Liver (tissue), 9 donors: ENCODE measurements around the gene AKR7A2. TPM values are rescaled to one million over a fixed set of nuclear protein-coding genes. Genes with fewer than 3 reads are reported as not detected.

Experiments
- DNase-seq: peaks from one replicate; pipeline ENCODE4 v3.0.0-alpha.2; 2017; ENCODE audit warnings: low spot score
- H3K27ac ChIP-seq, 2 donors: one replicate each; pipeline ENCODE4 v1.7.0; 2013; ENCODE audit warnings: inconsistent platforms in 2 of 2, low read length in 2 of 2, control low read depth in 1 of 2, low read depth in 1 of 2, mild to moderate bottlenecking in 1 of 2
- H3K27me3 ChIP-seq, 4 donors: one replicate each; pipeline versions ENCODE4 v1.6.1 to v1.7.0; 2013; ENCODE audit warnings: low read length in 3 of 4, inconsistent platforms in 1 of 4, mild to moderate bottlenecking in 1 of 4, moderate library complexity in 1 of 4; ENCODE audit not compliant: control insufficient read depth in 4 of 4, insufficient read depth in 4 of 4
- H3K36me3 ChIP-seq, 4 donors: one replicate each; pipeline versions ENCODE4 v1.6.1 to v1.7.0; 2013; ENCODE audit warnings: low read length in 3 of 4, mild to moderate bottlenecking in 3 of 4, low read depth in 1 of 4, moderate library complexity in 1 of 4; ENCODE audit not compliant: control insufficient read depth in 4 of 4, insufficient read depth in 3 of 4
- H3K4me1 ChIP-seq, 4 donors: one replicate each; pipeline versions ENCODE4 v1.6.1 to v1.7.0; 2013; ENCODE audit warnings: low read length in 3 of 4, mild to moderate bottlenecking in 3 of 4, moderate library complexity in 1 of 4; ENCODE audit not compliant: control insufficient read depth in 4 of 4, insufficient read depth in 4 of 4
- H3K4me3 ChIP-seq, 3 donors: one replicate each; pipeline versions ENCODE4 v1.6.1 to v1.7.0; 2013; ENCODE audit warnings: low read length in 3 of 3, control low read depth in 1 of 3, low read depth in 1 of 3, mild to moderate bottlenecking in 1 of 3
- H3K9ac ChIP-seq, 2 donors: one replicate each; pipeline ENCODE4 v1.7.0; 2013; ENCODE audit warnings: low read length in 2 of 2, mild to moderate bottlenecking in 2 of 2, moderate library complexity in 2 of 2, control low read depth in 1 of 2, low read depth in 1 of 2
- H3K9me3 ChIP-seq, 4 donors: one replicate each; pipeline versions ENCODE4 v1.6.1 to v1.7.0; 2013; ENCODE audit warnings: low read length in 3 of 4; ENCODE audit not compliant: control insufficient read depth in 4 of 4
- CTCF ChIP-seq: fragments of 150-350 bp; IDR thresholded peaks from 2 replicates; pipeline ENCODE4 v1.5.1; 2017; ENCODE audit warnings: improper control_type of control experiment, low read depth, low read length; ENCODE audit not compliant: missing input control
- EGR1 ChIP-seq, 2 donors: IDR thresholded peaks; 2 replicates each; pipeline ENCODE4 v1.6.1; 2016 to 2018; ENCODE audit warnings: antibody characterized with exemption in 2 of 2, low read depth in 2 of 2
- FOXA2 ChIP-seq: IDR thresholded peaks from 2 replicates; pipeline ENCODE4 v1.6.1; 2016; ENCODE audit warnings: antibody characterized with exemption
- GABPA ChIP-seq, 2 donors: IDR thresholded peaks in 1 of 2; conservative IDR thresholded peaks in 1 of 2; 2 replicates each; pipeline ENCODE4 v1.6.1; 2016; ENCODE audit warnings: antibody characterized with exemption in 2 of 2, mild to moderate bottlenecking in 1 of 2, moderate library complexity in 1 of 2
- HNF4A ChIP-seq, 2 donors: conservative IDR thresholded peaks; 2 replicates each; pipeline ENCODE4 v1.6.1; 2016; ENCODE audit warnings: antibody characterized with exemption in 2 of 2, mild to moderate bottlenecking in 2 of 2
- HNF4G ChIP-seq: IDR thresholded peaks from 2 replicates; pipeline ENCODE4 v1.6.1; 2016; ENCODE audit warnings: antibody characterized with exemption
- JUND ChIP-seq, 2 donors: IDR thresholded peaks; 2 replicates each; pipeline ENCODE4 v1.6.1; 2016; ENCODE audit warnings: antibody characterized with exemption in 2 of 2
- NR2F2 ChIP-seq: IDR thresholded peaks from 2 replicates; pipeline ENCODE4 v1.6.1; 2016; ENCODE audit warnings: antibody characterized with exemption
- RAD21 ChIP-seq, 2 donors: IDR thresholded peaks; 2 replicates each; pipeline ENCODE4 v1.6.1; 2016; ENCODE audit warnings: antibody characterized with exemption in 2 of 2, mild to moderate bottlenecking in 2 of 2
- REST ChIP-seq: IDR thresholded peaks from 2 replicates; pipeline ENCODE4 v1.6.1; 2016; ENCODE audit warnings: antibody characterized with exemption, mild to moderate bottlenecking
- RXRA ChIP-seq, 2 donors: IDR thresholded peaks; 2 replicates each; pipeline ENCODE4 v1.6.1; 2017 to 2018; ENCODE audit warnings: antibody characterized with exemption in 2 of 2, mild to moderate bottlenecking in 1 of 2
- SP1 ChIP-seq: IDR thresholded peaks from 2 replicates; pipeline ENCODE4 v1.6.1; 2018; ENCODE audit warnings: antibody characterized with exemption, mild to moderate bottlenecking
- TAF1 ChIP-seq: conservative IDR thresholded peaks from 2 replicates; pipeline ENCODE4 v1.6.1; 2016; ENCODE audit warnings: antibody characterized with exemption, mild to moderate bottlenecking
- ZBTB33 ChIP-seq: IDR thresholded peaks from 2 replicates; pipeline ENCODE4 v1.6.1; 2016; ENCODE audit warnings: antibody characterized with exemption
- WGBS: extraction: QIAGEN DNeasy Blood & Tissue Kit; methylation state at CpG from one replicate; pipeline ENCODE4 v1.1.7; 2013; 5-methylcytosine and 5-hydroxymethylcytosine counted together
- polyA plus RNA-seq, 2 donors: library from polyadenylated mRNA; stranded (reverse) in 1 of 2; unstranded in 1 of 2; fragments of 200-250 nt in 1 of 2; fragments of >200 nt in 1 of 2; fragmentation: Nextera tagmentation in 1 of 2; extraction: Ambion mirVana in 1 of 2; gene quantifications; one replicate each; pipeline versions ENCODE4 v1.2.1 to v1.2.3, GENCODE V29; 2013 to 2015
- total RNA-seq, 2 donors: library from RNA; depleted of rRNA; stranded (reverse); fragments of >200 nt; gene quantifications; one replicate each; pipeline ENCODE4 v1.2.3, GENCODE V29; 2014
- donor health status: healthy.
- donor health status: healthy.
- donor health status: healthy.
- donor health status: healthy.
- donor health status: healthy.

AKR7A2 gene
- total and polyA plus RNA-seq, 4 donors = 41.4 to 63.2 (median 49.8) TPM

GRCh38 chr1:19329188-19329587, 17.2 kb upstream of the AKR7A2 start:
- no peaks in the 10 kb centered on the region for H3K9me3 ChIP-seq
- no peak for DNase-seq
- no peak overlapping the region for H3K27ac ChIP-seq
- H3K4me1 ChIP-seq = no peaks in the 10 kb centered on the region
- H3K4me3 ChIP-seq = no peak overlapping the region
- H3K36me3 ChIP-seq = peaks cover 4 to 61% (median 13%) of the 10 kb centered on the region in 4 donors
- no peaks in the 10 kb centered on the region for H3K27me3 ChIP-seq
- 95% methylated on average over 13 of the region's 13 CpGs for WGBS
- TF ChIP-seq HNF4G (no peak), RXRA (IDR thresholded peaks at IDR 0.05) (no peak), REST (no peak), TAF1 (no peak), ZBTB33 (no peak), RAD21 (IDR thresholded peaks at IDR 0.05) (no peak), JUND (IDR thresholded peaks at IDR 0.05) (no peak)
- no peak overlapping the region for H3K9ac ChIP-seq

- peaks cover 9 to 67% (median 15%) of the 10 kb centered on the region in 4 donors for H3K36me3 ChIP-seq
- no peak for DNase-seq
- H3K4me1 ChIP-seq = no peaks in the 10 kb centered on the region
- H3K4me3 ChIP-seq = no peak overlapping the region
- WGBS = 87% methylated on average over 18 of the region's 18 CpGs
- H3K9ac ChIP-seq = no peak overlapping the region
- H3K9me3 ChIP-seq = no peaks in the 10 kb centered on the region
- no peaks in the 10 kb centered on the region for H3K27me3 ChIP-seq
- H3K27ac ChIP-seq = no peak overlapping the region
- no peak for TF ChIP-seq EGR1 (IDR thresholded peaks at IDR 0.05; ENCODE audit: low read depth in 2 of 2)
Observed at GRCh38 chr1:19328486-19328885, 16.5 kb upstream of the AKR7A2 start.

GRCh38 chr1:19327736-19328135, 15.8 kb upstream of the AKR7A2 start:
- no peak overlapping the region for H3K4me3 ChIP-seq
- no peak overlapping the region for H3K9ac ChIP-seq
- no peak for DNase-seq
- peak; percentile 27 for TF ChIP-seq FOXA2
- TF ChIP-seq HNF4A (conservative IDR thresholded peaks at IDR 0.05) = peak in 1 of 2 donors; percentile 51
- TF ChIP-seq SP1 = no peak
- TF ChIP-seq CTCF = no peak
- TF ChIP-seq NR2F2 = no peak
- TF ChIP-seq GABPA (IDR thresholded peaks at IDR 0.05 in 1 of 2, conservative IDR thresholded peaks at IDR 0.05 in 1 of 2) = no peak
- TF ChIP-seq RXRA (IDR thresholded peaks at IDR 0.05) = peak in 1 of 2 donors; percentile 46
- no peaks in the 10 kb centered on the region for H3K4me1 ChIP-seq
- H3K27ac ChIP-seq = no peak overlapping the region
- no peaks in the 10 kb centered on the region for H3K27me3 ChIP-seq
- H3K36me3 ChIP-seq = peaks cover 9 to 67% (median 15%) of the 10 kb centered on the region in 4 donors
- WGBS = 67% methylated on average over 9 of the region's 9 CpGs
- H3K9me3 ChIP-seq = no peaks in the 10 kb centered on the region
